GM21737 (cell line): Measurements from ENCODE around the gene IL34.

ENCODE experiments used
- ATAC-seq: cut with Tn5 transposase; IDR thresholded peaks from one replicate; pipeline ENCODE4 v1.9.1; 2021; ENCODE audit warnings: mild to moderate bottlenecking, moderate library complexity; ENCODE audit not compliant: unreplicated experiment

IL34 gene

DNA sequence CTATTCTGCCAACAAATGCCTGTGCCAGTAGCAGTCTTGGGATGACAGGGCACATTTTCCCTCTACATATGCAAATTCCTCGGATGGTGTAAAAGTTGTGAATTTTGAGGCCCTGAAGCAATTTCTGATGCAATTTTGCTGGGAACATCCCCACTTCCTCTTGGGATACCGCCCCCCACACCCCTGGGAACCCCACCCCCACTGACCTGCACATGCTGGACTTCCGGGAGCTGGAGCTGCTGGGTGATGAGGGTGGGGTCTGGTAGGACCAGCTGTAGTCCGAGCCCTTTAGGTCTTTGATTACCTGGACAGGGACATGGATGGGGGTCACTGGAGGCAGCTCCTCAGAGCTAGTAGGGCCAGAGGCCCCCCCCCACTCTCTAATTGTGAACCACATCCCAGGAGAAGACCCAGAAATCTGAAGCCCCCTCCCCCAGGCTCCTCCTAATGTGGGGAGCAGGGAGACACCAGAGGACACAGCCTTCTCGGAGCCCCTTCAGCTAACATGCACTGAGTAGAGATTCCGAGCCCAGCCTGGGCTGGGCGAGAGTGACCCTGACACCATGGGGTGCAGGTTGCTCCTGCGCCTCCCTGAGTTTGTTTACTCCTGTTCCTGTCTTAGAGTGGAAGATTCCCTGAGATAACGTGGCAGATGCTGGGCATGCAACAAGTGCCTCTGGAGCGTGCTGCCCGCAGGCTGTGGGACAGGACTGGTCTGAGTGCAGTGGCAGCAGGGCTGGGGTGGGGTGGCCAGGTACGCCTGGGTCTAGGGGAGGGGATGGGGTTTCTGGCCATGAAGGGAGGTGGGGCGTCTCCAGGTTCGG is 30.5 kb downstream of the IL34 start:
- ATAC-seq, result no peak

DNA sequence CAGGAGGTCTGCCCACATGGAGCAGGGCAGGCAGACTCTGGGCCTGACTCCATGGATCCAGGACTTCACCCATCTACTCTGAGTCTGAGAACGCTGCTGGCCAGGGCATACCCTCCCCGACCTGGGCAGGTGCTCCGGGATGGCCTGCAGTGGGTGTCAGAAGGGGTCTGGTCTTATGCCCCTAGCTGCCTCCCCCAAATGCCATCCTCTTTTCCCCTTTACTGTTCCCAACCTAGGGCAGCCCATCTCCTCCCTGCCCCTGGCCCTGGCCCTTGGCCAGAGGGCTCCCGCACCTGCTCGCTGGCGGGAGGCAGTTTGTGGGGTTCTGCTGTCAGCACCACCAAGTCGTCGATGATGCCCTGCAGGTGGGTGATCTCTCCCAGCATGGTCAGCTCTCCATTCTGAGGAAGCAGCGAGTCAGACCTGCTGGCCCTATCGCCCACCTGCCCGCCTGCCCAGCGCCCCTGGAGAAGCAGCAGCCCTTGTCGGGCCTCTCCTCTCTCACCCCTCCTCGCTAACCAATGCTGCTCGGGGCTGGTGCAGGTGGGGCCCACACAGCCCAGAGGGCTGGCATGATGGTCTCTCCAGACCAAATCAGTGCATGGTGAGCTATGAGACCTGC is 31.3 kb downstream of the IL34 start:
- no peak for ATAC-seq

DNA sequence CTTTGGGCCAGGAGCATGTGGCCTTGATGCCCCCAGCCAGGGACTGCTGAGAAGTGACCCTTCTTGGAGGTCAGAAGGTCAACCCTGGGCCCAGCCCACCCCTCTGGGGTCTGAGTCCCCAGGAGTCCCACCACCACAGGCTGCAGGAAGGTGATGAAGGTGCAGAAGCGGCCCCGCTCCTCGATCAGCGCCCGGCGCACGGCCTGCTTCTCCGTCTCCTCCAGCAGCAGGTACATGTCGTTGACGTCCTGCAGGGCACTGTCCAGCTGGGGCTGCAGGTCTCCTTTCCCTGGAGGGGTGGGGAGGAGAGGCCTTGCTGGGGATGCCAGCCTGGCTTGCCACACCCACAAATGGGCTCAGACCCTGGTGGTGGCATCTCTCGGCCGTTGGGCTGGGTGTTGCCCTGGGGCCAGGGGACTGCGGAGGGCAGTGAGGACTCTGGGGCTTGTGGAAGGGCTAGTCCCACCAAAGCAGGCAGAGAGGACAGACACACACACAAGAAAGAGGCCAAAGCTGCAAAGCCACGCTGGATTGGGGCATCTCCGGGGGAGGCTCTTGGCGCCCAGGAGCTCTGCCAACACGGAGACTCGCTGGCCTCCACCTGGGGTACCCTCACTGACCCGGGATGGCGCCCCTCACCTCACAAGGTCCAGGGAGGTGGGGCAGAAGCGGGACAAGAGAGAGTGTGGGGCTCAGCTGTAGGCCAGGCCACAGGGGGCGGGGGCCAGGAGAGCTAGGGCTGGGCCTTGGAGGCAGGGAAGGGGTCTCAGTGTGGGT is 31.9 kb downstream of the IL34 start:
- ATAC-seq, result no peak

DNA sequence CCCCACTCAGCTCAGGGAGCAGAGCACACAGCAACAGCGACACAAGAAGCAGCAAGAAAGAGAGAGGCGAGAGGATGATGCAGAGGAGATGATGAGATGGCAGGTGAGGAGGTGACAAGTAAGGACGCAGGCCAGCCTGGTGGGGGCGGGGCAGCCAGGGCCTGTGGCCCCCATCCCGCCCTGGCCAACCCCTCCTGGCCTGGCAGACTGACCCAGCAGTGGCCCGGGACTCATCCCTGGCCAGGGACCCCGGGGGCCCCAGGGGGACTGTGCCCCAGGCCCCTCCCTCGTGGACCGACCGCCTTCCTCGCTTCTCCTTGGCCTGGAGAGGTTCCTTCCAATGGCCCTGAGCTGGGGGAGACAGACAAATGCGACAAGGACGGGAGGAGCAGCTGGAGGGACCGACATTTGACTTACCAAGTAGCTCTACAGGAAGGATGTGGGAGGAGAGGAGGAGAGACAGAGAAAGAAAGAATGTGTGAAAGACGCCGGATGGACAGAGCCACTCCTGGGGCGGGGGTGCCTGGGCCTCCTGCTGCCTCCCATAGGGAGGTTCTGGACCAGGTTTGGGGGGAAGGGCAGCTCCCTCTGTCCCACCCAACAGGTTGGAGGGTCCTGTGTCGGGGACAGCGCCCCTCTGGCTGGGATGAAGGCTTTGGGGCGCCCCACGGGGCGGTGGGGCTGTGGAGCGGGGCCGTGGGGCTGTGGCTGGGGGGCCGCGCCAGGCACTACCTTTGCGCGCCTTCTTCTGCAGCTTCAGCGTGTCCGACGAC is 32.7 kb downstream of the IL34 start:
- ATAC-seq, result no peak

DNA sequence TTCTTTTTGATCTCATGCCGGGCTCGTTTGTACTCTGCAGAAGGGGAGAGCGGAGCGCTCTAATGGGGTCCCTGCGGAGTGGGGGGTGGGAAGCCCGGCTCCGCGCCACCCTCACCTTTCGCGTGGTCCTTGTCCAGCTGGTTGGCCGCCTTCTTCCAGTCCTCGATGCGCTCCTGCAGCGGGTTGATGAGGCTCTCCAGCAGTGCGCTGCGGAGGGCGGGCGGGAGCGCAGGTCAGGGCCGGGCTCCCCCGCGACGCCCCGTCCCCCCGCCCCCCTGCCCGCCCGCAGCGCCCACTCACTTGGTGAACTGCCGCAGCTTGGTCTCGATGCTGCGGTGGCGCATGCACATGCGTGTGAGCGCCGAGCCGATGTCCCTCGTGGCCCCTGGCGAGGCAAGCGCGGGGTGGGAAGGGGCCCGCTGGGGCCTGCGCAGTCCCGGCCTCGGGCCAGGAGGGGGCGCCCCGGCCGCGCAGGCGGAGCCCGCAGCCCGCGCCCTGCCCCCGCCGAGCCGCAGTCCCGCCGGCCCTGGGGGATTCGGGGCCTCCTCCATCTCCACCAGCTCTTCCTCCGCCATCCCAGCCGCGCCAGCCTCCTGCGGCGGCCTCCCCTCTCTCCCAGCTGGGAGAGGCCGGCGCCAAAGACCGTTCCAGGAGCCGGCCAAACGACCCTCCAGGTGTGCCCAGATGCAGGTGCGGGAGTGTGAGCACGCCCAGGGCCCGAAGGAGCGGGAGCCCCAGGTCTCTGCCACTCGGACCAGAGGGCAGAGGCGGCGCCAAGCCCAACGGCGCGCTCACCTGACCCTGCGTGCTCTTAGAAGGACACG is 33.5 kb downstream of the IL34 start:
- no peak for ATAC-seq

DNA sequence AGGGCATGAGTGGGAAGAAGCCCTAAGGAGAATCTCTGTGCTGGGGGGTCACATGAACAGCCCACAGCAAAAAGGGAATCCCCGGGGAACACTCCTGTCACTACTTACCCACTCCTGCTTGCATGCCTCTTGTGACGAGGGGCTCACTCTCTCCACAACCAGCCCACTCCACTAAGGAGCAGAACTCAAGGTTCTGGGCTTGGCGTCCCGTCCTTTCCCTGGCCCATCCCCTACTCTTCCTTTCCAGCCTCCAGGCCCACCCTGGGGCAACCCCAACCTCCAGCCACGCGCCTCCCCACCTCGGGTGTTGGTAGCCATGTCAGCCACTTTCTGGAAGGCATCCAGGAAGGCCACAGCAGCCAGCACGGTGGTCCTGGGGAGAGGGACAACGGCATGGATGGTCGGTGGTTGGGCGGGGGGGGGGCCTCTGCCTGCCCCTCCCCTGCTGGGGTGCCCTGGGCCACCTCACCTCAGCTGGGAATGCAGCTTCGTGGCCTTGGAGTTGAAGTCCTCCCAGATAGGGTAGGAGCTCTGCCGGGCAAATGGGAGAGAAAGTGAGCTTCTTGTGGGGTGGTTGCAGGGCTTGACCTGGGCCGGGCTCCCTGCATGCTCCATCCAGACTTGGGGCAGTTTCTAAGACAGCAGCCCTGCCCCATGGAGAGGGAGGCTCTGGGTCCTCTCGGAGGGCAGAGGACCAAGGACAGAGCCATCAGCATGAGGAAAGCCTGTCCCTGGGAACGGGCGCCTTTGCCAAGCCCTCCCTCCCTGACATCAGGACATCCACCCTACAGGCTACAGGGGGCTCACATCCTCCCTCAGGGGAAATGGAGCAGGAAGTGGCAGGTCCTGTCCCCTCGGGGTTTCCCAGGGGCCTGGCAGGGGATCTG is 34.4 kb downstream of the IL34 start:
- ATAC-seq, result no peak

DNA sequence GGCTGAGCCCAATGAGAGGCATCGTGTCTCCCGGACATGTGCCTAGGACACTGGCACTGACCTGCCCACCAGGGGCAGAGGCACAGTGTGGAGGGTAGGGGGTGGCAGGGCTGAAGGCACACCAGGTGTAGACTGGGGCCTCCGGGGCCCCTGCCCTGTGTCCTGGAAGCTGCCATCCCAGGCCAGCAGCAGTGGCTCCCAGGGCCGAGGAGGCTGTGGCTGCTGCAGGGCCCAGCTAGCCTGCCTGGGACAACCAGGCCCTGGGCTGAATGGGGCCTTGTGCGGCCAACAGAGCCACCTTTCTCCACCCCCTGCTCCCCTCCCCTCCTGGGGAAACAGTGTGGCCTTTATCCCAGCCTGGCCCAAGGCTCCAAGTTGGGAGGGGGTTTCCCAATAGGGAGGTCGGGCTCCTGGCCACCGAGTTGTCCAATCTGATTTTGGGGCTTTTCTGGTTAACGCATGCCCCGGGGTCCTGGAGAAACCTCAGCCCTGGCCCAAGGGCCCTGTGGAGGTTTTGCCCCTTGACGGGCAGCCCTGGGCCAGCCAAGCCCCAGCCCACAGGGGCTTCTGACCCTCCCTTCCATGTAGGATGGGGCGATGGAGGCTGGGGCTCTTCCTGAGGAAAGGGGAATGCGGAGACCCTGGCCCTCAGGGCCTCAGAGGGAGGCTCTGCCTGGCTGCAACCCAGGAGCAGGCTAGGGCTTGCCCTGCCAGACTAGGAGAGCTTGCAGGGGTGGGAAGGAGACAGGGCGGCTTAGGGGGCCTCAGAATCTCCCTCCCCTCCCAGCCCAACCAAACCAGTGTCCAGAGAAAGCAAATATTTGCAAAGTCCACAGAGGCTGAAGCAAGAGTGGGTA is 35.3 kb downstream of the IL34 start:
- ATAC-seq, result no peak

DNA sequence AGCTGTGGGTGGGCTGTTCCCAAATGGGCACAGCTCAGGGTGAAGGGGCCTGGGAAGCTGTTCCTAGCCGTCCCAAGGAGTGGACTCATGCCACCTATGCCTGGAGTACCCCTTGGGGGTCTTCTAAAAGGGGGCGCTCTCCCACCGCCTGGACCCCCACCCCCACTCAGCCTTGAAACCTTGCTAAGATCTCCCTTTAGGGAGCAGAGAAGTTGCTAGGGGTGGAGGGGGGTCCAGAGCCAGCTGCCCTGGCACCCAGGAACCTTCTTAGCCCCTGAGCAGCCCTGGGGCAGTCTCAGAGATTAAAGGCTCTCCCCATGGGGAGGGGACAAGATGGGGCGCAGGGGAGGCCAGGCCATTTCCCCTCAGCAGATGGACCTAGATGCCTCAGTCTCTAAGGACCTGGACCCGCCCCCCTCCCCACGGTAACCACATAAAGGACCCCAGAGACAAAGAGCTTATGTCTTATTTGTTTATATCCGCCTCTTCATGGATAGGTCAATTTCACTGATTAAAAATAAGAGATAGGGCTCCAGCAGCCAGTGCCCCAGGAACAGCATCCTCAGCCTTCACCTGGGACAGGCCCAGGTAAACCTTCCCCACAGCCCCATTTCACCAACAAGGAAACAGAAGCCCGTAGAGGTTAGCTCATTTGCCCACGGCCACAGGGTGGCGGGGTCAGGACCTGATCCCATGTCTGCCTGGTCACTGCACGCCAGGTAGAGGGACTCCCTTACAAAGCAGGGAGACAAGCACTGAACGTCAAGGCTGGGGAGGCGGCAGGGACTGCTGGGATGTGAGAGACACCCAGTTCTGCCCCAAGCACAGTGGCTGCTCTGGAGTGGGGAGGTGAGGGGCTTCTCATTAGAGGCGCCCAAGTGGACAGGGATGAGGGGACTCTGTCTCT is 36.1 kb downstream of the IL34 start:
- no peak for ATAC-seq

DNA sequence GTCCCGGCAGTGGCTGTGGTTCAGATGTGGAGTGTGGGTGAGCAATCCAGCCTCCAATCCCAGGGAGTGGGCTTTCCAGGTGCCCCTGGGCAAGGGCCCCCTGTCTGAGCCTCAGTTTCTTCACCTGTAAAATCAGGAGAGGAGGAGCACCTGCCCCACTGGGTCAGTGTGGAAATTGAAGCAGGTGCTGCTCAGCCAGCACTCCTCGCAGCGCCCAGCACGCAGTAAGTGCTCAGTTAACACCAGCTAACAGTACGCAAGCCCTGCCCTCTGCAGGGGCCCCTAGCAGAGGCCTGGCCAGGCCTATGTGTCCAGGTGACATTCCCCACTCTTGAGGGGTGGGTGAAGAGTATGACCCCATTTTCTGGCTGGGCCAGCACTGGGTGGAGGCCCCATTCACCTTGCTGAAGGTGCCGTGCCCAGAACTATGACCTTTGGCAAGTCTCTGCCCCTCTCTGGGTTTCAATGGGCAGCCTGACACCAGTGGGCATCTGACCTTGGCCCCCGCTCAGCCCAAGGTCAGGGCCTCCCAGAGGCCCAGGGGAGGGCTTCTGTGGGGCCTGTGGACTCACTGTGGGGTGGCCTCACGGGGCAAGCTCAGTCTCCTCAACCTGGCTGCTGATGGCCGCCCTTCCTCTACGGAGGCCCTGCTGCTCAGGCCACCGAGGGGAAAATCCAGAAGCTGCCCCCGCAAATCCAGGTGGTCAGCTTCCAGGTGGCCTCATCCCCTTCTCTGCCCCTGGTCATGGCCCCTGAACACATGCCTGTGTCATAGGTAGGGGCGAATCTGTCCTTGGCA is 37.0 kb downstream of the IL34 start:
- ATAC-seq, result no peak

DNA sequence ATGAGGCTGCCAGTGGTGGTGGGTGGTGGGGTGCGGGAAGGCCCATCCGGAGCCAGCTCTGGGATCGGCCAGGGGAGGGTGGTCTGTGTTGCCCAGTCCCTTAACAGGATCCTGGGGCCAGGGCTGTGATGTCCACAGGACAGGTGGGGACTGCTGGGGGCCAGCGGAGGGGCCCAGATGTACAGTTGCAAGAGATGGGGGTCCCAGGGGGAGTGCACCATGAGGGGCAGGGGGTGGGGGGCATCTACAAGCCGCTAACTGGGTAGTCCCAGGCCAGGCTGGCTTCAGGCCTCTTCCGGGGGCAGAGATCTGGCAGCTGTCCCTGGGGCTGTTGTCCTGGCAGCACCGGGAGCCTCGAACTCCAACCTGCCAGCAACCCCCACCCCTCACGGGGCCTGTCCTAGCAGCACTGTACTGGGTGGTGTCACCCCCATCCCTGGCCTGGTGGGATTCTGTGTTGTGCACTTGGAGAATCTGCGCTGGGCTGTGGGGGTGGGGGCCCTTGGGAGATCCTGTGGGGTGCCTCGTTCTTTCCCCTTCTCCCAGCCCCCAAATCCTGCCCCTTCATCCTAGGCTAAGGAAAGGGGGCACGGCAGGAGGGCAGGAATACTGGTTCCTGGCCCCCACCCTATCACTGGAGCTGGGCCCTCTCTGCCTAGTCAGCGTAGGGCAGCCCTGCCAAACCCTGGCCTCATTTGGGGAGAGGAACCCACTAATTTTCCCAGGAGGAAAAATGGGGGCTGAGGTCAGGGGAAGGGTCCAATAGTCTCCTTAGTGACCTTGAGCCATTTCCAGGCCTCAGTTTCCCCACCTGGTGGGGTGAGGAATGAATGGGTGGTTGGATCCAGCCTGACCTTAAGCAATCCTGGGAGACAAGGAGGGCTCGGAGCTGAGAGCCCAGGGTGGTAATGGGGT is 38.0 kb downstream of the IL34 start:
- no peak for ATAC-seq

DNA sequence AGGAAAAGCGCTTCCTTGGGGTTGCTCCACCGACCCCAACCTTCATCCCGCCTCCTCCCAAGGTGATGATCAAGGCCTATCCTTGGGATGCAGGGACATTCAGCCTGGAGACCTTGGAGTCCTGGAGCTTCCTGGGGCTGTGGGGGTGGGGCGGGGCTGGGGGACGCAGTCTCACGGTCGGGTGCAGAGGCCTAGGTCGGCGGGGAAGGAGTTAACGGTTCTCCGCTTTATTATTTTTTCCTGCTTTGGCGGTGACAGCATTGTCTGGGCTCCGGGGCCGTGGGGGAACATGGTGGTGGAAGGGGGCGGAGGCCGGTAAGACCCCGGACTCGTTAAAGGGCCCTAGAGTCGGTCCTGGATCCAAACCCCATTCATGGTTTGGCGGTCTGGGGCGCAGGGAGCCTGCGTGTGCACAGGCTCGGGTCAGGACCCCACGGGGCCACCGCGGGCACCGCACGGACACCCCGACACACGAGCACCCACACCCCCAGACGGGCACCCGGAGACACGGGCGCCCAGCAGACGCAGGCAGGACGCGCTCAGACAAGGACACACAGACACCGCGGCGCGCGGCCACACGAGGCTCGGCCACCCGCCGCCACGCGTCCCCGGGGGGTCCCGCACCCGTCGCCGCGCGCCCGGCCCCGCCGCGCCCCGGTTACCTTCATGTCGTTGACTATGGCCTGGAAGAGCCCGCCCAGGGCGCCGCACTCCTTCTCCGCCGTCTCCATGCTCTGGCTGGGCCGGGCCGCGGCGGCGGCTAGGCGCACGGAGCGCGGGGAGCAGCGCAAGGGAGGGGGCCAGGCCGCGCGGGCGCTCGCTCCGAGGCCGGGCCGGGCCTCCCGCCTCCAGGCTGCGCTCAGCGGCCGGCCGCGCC is 38.9 kb downstream of the IL34 start:
- ATAC-seq, result no peak

DNA sequence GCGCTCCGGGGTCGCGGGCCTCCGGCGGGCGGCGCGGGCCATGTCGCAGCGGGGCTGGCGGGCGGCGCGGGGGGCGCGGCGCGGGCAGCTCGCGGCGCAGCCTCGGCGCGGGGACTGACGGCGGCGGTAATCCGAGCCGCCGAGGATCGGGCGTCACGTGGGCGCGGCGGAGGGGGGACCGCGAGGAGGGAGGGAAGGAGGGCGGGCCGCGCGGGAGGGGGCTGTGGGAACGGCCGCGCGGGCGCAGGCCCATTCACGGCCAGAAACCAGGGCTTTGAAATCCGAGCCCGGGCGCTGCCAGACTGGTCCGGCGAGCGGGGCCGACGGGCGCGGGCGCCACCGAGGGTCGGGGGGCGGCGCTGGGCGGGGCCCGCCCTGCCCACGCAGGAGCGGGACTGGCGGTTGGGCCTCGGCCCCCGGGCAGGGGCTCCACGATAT is 39.6 kb downstream of the IL34 start, which contains the start of gene MTSS2:
Gene MTSS2 (minus strand): TSS at position 116 of the 438 bp plus-strand sequence. CDS start 262 bp downstream, outside the sequence.
- ATAC-seq, result no peak

DNA sequence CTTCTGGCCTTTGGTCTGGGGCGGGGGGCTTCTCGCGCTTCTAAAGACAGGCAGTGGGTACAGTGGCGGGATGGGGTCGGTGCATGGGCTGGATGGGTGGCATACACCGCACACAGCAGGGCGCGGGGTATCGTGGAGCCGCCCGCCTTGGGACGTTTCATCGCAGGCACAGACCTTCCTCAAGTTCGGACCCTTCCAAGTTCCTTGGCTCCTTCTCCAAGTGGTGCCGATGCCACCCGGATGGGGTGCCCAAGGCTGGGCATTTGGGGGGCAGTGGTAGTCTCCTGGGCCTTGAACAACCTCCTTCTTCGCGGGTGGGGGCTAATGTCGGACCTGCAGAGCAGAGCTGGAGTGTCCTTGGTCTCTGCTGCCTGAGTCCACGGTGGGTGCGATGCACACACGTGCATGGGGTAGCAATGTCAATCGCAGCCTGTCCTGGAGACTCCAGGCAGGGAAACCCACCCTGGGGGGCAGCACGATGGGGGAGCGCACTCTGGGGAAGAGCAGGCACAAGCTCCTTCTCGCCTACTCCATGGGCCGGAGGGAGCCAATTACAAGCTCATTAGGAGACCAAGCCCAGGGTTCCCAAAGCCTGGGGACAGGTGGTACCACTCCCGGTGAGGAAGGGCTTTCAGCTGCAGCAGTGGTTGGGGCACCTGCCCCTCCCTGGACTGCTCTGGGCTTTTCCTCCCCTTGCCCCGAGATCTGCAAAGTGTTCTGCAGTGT is 40.2 kb downstream of the IL34 start:
- ATAC-seq, result no peak

DNA sequence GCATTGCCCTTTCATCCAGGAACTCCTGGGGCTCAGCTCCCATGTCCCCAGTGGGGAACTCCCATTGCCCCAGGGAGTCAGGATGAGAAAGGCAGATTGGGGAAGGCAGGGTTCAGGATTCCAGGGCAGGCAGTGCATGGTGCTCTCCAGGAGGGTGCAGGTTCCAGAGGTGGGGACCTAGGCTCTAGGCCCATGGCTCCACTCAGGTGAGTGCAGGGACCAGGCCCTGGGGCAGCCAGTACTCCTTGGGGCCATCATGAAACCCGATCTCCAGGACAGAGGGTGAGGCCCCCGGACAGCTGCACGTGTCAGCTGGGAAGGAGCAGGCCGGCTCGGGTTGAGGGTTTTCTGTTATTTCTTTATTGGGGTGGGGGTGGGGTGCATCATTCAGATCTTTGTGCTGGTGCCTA is 40.7 kb downstream of the IL34 start:
- ATAC-seq, result no peak
